ENCODE results near the gene SOCS6.
"Not testable (repeated sequence)": the region's sequence is repeated elsewhere in the genome, so short reads cannot be mapped to it uniquely, and the experiment has no call there.

SOCS6 gene

GRCh38 chr18:70358105-70358406, 69.2 kb downstream of the SOCS6 start:
- not testable (repeated sequence) for DNase-seq (ENCODE audit: low read depth in 2 of 2)

DNA sequence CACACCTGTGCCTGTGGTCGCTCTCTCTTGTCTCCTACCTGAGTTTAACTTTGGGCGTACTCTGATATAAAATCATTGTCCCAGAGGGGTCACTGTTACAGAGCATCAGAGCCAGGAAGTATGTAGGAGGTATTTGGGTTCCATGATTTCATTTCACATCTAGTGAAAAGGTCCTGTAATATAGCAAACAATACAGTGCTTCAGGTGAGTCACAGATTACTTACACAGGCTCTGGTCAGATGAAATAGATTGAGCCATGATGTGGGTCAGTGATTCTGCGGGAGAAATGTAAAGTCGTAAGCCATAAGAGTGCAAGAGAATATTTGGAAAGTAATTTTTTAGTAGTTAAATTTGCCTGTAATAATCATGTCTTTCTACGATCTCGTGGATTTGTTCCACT, 70.2 kb downstream of the SOCS6 start:
- DNase-seq (ENCODE audit: low read depth in 2 of 2) = no peak

DNA sequence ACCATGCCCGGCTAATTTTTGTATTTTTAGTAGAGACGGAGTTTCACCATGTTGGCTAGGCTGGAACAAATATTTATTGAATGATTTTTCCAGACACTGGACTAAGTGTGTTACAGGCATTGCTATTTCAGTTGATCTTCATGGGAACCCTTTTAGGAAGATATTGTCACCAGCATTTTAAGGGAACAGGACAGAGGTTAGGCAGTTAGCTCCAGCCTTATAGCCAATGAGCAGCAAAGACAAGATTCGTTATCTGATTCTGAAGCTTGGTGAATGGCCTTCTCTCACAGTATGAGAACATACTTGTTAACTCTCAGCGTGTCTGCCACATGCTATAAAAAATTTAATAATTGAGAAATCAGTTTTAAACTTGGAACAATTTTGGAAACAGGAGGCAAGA, 73.4 kb downstream of the SOCS6 start:
- DNase-seq (ENCODE audit: low read depth in 2 of 2) = no peak

DNA sequence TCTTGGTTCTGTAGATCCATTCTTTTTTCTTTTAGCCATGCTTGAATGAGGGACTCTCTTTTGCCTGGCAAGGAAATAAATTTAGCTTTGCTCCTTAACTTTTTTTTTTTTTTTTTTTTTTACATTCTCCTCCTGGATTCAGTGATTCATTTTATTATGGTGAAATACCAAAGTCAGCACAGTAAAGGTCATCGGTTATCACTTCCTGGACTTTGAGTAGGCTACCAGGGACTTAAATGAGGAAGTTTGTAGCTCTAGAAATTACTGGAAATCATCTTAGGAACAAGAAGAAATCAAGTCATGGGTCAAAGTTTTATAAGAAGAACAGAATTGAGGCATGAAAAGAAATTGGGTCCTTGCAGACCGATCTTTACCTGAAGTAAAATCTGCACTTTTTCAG, 75.0 kb downstream of the SOCS6 start:
- DNase-seq (ENCODE audit: low read depth in 2 of 2) = no peak

DNA sequence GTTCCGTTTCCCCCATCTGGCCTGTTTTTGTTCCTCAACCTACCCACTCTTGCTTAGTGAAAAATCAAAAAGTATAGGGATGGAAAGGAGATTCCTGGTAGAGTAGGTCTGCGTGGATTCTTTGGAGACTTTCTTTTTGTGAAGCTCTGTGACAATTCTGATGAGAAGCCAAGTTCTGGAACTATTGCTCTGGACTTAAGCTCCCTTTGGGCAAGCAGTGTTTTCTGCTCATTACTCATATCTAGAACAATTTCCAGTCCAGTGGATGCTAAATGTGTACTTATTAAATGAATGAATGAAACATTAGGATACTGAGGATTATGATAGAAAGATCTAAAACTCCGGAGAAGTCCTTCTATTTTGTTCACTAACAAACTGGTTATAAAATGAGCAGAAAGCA, 76.5 kb downstream of the SOCS6 start:
- no peak for DNase-seq (ENCODE audit: low read depth in 2 of 2)

DNA sequence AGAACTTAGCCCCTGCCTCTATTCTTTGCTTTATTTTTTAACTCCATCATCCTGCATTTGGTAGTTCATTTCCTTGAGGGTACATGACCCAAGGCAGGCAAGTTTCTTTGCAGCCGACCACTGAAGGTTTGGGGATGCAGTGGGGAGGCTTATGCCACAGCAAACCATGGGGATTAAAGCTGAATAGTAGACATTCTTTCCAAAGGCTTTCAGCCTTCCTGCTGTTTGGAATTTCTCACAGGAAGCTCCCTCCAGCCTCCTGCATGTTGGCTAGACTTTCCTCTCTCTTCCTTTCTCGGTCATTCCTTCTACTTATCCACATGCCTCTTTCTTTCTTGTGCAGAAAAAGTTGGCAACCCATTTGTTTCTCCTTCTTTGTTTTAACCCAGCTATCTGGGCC, 77.3 kb downstream of the SOCS6 start:
- DNase-seq (ENCODE audit: low read depth in 2 of 2) = no peak

DNA sequence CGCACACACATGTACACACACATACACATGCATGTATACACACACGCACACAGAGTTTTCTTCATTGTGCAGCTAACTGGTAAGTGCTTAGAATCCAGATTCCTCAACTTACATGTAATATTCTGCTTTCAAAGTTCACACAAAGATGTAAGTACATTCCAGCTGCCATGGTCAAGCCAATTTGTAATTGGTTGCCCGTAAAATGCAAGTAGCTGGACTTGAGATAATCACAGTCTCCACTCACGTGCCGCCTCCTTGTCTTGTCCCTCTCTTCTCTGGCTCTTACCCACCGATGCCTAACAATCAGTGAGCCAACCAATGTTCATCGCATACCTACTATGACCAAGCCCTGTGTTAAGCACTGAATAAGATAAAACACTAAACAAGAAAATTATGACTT, 77.8 kb downstream of the SOCS6 start:
- DNase-seq (ENCODE audit: low read depth in 2 of 2) = no peak

DNA sequence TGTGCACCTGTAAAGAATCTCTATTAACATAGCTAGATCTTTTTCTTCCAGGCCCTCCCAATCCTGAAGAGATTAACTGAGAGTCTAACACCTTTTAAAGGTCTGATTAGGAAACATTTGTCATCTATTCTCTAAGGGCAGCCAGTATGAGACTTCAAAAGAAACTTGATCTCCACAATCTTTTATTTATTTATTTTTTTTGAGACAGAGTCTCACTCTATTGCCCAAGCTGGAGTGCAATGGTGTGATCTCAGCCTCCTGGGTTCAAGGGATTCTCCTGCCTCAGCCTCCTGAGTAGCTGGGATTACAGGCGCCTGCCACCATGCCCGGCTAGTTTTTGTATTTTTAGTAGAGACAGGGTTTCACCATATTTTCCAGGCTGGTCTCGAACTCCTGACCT, 78.5 kb downstream of the SOCS6 start:
- DNase-seq (ENCODE audit: low read depth in 2 of 2) = not testable (repeated sequence)

GRCh38 chr18:70368903-70369302, 80.1 kb downstream of the SOCS6 start:
- DNase-seq (ENCODE audit: low read depth in 2 of 2) = no peak

GRCh38 chr18:70370762-70371733, 82.2 kb downstream of the SOCS6 start:
- DNase-seq (ENCODE audit: low read depth in 2 of 2) = no peak

- no peak for DNase-seq (ENCODE audit: low read depth in 2 of 2)
Observed at GRCh38 chr18:70371908-70372307, 83.1 kb downstream of the SOCS6 start.

DNA sequence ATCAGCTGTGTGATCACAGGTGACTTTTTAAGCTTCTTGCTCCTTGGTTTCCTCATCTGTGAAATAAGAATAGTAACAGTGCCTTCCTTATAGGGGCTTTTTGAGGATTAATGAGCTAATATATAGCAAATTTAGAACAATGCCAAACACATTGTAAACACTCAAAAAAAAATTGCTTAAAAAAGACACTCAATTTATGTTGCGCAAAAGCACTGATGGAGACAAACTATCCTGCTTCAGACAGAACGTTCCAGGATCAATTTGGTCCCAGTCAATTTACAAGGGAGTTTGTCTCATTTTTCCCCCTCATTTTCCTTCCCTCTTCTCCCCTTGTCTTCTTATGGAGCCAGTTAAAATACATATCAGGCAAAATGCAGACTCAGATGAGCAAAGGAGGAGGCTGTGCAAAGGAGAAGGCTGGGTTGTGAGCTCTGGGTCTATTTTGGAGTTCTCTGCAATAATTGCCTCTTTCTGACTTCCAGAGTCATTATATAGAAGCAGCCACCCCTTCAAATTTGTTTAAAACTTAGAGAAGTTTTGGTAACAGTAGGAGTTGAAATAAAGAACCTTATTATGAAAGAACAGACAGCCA, 83.7 kb downstream of the SOCS6 start:
- no peak for DNase-seq (ENCODE audit: low read depth in 2 of 2)

GRCh38 chr18:70373042-70373519, 84.2 kb downstream of the SOCS6 start:
- no peak for DNase-seq (ENCODE audit: low read depth in 2 of 2)

DNA sequence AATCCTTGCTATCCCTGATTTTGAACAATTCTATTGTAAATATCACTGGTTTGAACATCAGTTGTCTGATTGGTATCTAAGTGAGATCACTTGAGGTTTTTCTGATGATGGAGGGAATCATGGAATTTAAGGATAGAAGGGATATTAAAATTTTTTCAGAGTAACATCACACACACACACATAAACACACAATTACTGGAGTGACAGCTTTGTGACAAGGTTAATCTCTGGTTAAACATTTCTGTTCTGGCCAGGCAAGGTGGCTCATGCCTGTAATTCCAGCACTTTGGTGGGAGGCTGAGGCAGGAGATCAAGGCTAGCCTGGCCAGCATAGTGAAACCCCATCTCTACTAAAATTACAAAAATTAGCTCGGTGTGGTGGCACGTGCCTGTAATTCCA, 85.3 kb downstream of the SOCS6 start:
- DNase-seq (ENCODE audit: low read depth in 2 of 2) = no peak

- DNase-seq (ENCODE audit: low read depth in 2 of 2) = no peak
Observed at GRCh38 chr18:70376137-70376913, 87.5 kb downstream of the SOCS6 start.

GRCh38 chr18:70376914-70377258, 88.0 kb downstream of the SOCS6 start:
- DNase-seq (ENCODE audit: low read depth in 2 of 2) = no peak

DNA sequence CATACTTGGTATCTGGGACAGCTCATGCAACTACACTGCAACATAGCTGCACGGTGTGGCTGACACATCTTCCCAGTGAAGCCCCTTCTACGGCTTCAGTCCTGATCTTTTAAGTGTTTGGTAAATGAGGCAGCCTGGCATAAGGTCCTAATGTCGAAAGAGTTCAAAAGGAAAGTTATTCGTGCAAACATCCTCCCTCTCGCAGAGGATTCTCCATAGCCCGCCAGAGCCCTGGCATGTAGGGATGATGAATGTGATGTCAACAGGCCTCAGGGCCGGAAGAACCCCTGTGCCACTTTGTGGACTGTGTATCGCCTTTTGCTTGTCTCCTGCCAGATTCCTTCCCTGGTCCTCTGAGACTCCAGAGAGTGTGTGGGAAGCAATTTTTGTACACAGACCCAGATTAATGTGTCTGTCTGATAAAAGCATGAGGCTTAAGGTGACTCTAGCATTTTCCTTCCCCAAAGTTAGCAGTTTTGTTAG, 88.5 kb downstream of the SOCS6 start:
- DNase-seq (ENCODE audit: low read depth in 2 of 2) = no peak

DNA sequence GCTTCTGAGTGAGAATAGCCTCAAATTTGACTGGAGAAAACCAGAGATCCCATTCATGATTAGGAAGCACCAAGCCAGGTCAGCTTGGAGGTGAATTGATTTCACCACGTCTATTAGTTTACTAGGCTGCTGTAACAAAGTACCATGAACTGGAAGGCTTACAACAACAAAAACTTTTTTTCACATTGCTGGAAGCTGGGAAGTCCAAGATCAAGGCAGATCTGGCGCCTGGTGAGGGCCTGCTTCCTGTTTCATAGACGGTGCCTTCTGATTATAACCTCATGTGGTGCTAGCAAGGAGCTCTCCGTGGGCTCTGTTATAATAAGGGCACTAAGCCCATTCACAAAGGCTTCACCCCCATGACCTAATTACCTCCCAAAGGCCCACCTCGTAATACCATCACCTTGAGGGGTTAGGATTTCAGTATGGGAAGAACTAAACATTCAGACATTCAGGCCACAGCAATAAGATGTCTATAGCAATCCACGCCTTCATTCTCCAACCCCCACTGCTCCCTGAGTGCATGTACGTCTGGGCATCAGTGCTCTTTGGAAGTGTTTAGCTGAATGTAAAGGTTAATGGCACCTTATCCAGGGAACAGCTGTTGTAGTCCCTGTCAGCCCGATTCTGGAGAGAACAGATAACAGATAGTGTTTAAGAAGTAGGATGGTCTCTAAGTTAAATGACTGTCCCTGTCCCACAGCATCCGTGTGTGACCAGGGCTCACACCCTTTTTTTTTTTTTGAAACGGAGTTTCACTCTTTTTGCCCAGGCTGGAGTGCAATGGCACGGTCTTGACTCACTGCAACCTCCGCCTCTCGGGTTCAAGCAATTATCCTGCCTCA, 89.2 kb downstream of the SOCS6 start:
- DNase-seq (ENCODE audit: low read depth in 2 of 2) = no peak
